GM18502 (cell line): ENCODE data around the gene CARMIL3.
A peak's percentile ranks its signal among the peaks of the same experiment; 100 is the strongest.
"Not testable (repeated sequence)": the region's sequence is repeated elsewhere in the genome, so short reads cannot be mapped to it uniquely, and the experiment has no call there.

Experiments used
- ATAC-seq: cut with Tn5 transposase; IDR thresholded peaks from one replicate; pipeline ENCODE4 v1.9.1; 2021; ENCODE audit warnings: mild to moderate bottlenecking; ENCODE audit not compliant: unreplicated experiment, poor library complexity

Gene CARMIL3

GRCh38 chr14:24092505-24093206 lies 40.8 kb downstream of the CARMIL3 start:
- no peak for ATAC-seq

- ATAC-seq, result no peak
Measured at GRCh38 chr14:24093207-24093900, 41.5 kb downstream of the CARMIL3 start.

- ATAC-seq, result peak; percentile 47
Measured at GRCh38 chr14:24093901-24094840, 42.4 kb downstream of the CARMIL3 start, which contains the start of gene PCK2. Gene PCK2, plus strand, starts transcription at chr14:24094311. Its CDS starts 95 bp downstream, at chr14:24094406.

- peak; percentile 0 for ATAC-seq
Measured at GRCh38 chr14:24094841-24095270, 43.0 kb downstream of the CARMIL3 start.

- ATAC-seq, result peak; percentile 71
Measured at GRCh38 chr14:24095271-24096068, 43.7 kb downstream of the CARMIL3 start.

- no peak for ATAC-seq
Measured at GRCh38 chr14:24096545-24097181, 44.9 kb downstream of the CARMIL3 start.

GRCh38 chr14:24098229-24098926 lies 46.6 kb downstream of the CARMIL3 start:
- ATAC-seq, result no peak

- no peak for ATAC-seq
Measured at GRCh38 chr14:24098927-24099813, 47.4 kb downstream of the CARMIL3 start.

GRCh38 chr14:24100197-24100981 lies 48.6 kb downstream of the CARMIL3 start:
- ATAC-seq, result no peak

GRCh38 chr14:24100982-24101494 lies 49.2 kb downstream of the CARMIL3 start:
- ATAC-seq, result no peak

- no peak for ATAC-seq
Measured at GRCh38 chr14:24102357-24103048, 50.7 kb downstream of the CARMIL3 start.

GRCh38 chr14:24103451-24103850 lies 51.6 kb downstream of the CARMIL3 start:
- no peak for ATAC-seq

GRCh38 chr14:24105609-24106239 lies 53.9 kb downstream of the CARMIL3 start:
- ATAC-seq, result not testable (repeated sequence)

GRCh38 chr14:24106672-24107271 lies 55.0 kb downstream of the CARMIL3 start:
- no peak for ATAC-seq

- ATAC-seq, result no peak
Measured at GRCh38 chr14:24108336-24108874, 56.6 kb downstream of the CARMIL3 start.
